Activated naive CD4-positive, alpha-beta T cell treated with Interleukin-2 at 50 U/mL for 16 hours (primary cell): Measurements from ENCODE around the gene ZNF148.
"Not testable (repeated sequence)": the region's sequence is repeated elsewhere in the genome, so short reads cannot be mapped to it uniquely, and the experiment has no call there.

Experiments used
- DNase-seq: peaks from one replicate; pipeline ENCODE4 v3.0.0-alpha.2; 2020

ZNF148 gene, protein sequence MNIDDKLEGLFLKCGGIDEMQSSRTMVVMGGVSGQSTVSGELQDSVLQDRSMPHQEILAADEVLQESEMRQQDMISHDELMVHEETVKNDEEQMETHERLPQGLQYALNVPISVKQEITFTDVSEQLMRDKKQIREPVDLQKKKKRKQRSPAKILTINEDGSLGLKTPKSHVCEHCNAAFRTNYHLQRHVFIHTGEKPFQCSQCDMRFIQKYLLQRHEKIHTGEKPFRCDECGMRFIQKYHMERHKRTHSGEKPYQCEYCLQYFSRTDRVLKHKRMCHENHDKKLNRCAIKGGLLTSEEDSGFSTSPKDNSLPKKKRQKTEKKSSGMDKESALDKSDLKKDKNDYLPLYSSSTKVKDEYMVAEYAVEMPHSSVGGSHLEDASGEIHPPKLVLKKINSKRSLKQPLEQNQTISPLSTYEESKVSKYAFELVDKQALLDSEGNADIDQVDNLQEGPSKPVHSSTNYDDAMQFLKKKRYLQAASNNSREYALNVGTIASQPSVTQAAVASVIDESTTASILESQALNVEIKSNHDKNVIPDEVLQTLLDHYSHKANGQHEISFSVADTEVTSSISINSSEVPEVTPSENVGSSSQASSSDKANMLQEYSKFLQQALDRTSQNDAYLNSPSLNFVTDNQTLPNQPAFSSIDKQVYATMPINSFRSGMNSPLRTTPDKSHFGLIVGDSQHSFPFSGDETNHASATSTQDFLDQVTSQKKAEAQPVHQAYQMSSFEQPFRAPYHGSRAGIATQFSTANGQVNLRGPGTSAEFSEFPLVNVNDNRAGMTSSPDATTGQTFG

DNA sequence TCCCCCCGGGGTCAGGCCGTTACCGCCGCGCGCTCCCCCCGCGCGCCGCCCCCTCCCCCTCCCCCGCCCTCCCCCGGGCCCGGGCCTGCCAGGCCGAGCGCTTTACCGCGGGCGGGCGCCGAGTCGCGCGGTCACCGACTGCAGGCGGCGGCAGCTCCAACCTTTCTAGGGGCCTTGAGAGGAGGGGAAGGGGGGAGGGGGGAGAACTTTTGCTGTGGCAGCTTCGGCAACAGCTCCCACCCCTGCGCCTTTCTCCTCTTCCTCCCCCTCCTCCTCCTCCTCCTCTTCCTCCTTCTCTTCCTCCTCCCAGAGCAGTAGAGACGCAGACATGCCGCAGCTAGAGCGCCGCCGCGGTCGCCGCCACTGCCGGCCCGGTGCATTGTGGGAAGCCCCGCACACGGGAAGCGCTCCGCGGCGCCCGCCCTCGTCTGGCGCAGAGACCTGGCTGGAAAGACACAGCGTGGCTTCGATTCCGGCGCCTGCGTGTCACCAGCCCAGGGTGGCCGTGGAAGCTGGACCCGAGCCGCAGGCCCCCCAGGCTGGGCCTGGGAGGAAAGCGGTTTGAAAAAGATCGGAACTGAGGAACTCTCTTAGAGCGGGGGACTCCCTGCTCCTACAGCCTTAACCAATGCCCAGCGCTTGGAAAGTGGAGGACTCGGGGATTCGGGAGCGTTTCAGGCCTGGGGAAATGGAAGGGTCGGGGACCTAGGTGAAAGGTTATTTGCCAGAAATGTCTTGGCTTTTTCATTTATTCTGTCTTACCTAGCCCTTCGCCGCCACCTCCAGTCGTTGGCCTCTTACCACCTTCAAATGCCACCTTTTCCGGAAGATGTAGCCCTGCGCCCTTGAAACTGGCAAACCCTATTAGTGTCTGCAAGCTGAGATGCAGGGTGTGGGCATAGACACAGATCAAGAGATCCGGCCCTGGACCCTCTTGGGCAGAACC lies at the start of gene ZNF148:
ZNF148 (minus strand) TSS at position 330 of the 946 bp plus-strand sequence. CDS start 61,685 bp downstream, outside the sequence.
- DNase-seq = peak; percentile 91

DNA sequence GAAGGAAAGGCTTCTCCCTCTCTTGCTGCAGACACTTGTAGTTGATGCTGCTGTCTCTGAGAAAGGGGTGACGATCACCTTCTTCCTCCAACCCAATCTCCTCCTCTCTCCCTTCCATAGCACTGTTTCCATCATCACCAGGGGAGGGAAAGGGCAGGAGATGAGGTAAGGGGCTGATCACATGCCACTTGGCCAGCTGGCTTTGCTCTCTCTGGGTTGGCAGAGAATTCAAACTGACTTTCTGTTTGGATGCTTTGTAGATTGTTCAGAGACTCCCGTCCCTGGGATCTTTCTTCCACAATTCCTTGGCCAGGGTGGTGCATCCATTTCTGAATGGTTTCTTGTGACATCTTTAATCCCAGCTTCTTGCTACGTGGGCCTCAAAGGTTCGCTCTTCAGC lies 43.2 kb upstream of the ZNF148 start:
- no peak for DNase-seq

DNA sequence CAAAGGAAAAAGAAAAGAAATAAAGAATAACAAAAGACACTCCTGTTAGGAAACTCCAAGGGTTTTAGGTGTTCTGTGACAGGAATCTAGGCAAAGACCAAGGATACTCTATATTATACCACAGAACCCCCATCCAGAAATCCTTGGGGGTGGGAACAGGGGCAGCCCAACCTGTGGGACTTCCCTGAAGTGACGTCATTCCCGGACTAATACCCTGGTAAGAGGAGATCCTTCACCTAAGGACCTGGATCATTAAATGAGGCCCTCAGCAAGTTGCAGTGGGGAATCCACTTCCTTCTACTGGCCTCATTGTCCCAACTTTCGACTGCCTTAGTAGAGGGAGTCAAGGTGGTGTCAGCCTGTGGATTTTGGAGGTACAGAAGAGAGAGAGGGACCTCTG lies 41.1 kb upstream of the ZNF148 start:
- DNase-seq = no peak

DNA sequence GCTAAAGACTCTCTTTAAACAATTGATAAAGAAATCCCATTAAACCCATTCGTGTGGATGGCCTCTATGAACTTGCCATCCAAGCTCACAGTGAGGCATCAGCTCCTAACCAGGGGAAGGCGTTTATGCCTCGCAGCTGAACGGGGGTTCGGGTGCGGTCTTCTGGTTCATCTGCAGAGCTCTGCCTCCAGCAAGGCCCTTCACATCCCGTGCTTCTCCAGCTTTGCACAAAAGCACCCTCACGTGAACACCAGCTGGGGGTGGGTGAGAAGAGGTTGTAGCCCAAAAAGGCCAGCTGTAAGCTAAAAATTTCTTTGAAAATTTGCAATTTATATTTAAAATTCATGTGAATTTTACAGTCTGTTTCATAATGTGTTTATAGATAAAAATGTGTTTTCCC lies 39.5 kb upstream of the ZNF148 start:
- no peak for DNase-seq

DNA sequence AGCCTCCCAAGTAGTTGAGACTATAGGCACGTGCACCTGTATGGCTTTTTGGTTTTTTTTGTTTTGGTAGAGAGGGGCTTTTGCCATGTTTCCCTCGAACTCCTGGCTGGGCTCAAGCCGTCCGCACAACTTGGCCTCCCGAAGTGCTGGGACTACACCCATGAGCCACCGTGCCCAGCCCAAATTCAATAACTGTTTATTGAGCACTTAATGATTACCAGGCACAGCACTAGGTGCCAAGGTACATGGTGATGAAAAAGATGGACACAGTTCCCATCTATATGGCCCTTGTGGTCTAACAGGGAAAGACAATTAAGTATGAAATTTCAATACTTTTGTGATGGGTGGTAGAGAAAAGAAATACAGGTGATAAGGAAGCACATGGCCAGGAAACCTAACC lies 35.8 kb upstream of the ZNF148 start:
- DNase-seq = no peak

DNA sequence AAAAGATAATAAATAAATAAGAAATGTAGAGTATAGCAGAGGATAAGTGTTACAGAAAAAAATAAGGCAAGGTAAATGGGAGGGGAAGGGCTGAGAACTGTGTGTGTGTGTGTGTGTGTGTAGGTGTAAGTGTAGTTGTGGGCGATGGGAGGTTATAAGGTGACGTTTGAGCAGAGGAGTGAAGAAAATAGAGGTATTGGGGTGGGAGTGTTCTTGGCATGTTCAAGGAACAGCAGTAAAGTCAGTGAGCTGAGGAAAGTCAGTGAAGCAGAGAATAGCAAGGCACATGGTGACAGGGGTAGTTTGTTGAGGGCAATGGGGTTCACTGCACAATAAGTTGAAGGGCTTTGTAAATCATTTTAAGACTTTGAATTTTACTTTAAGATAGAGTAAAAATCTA lies 30.9 kb upstream of the ZNF148 start:
- DNase-seq = no peak

DNA sequence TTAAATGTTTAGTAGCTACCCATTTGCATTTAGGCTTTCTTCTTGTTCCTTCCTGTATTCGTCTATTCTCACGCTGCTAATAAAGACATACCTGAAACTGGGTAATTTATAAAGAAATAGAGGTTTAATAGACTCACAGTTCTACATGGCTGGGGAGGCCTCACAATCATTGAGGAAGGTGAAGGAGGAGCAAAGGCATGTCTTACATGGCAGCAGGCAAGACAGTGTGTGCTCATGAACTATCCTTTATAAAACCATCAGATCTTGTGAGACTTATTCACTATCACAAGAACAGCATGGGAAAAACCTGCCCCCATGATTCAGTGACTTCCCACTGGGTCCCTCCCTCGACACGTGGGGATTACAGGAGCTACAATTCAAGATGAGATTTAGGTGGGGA lies 30.4 kb upstream of the ZNF148 start:
- not testable (repeated sequence) for DNase-seq

DNA sequence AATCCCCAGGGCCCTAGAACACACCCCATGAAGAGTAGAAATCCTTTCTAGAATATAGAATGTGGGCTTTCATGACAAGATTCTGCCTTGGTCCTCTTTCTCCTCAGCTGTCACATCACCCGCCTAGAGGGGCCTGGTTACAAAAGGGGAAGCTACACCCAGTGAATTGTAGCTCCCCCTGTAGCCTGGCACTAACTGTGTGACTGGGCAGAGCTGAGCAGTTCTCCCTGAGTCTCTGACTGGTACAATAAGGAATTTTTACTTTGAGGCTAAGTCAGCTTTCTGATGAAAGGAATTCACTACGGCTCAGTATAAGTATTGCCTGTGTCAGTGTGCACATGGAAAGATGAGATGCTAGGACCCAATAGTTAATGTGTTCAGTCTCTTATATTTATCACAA lies 28.7 kb upstream of the ZNF148 start:
- DNase-seq = no peak

DNA sequence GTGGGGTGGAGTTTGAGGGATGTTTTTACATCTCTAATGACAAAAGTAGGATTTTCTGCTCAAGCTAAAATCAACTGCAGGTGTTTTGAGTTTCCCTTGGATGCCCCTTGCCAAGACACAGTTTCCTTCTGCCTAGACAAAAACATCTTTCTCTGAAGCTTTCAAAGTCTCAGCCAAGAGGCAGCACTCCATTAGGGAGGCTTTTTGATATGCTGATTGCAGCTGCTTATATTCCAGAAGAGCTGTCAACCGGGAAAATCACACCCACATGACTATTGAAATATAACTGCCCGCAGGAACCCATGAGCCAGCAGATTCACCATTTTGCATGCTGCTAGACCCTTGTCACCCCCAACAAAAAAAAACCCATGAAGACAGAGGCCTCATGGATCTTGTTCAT lies 27.5 kb upstream of the ZNF148 start:
- no peak for DNase-seq

DNA sequence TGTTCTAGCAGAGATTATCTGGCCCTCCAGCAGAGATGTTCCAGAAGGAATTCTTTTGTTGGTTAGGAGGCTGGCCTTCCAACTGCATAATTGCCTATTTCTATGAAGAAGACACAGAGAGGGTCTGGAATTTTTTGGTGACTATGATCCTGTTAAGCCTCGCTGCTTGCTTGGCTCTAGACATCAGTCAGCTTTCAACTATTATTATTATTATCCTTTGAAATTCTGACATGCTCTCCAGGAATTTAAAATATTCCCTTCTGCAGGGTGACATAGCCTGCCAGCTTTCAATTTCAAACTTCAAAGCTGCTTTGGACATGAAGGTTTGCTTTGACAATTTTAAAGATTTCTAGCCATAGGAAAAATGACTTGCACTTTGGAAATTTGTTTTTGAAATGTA lies 26.3 kb upstream of the ZNF148 start:
- DNase-seq = no peak

DNA sequence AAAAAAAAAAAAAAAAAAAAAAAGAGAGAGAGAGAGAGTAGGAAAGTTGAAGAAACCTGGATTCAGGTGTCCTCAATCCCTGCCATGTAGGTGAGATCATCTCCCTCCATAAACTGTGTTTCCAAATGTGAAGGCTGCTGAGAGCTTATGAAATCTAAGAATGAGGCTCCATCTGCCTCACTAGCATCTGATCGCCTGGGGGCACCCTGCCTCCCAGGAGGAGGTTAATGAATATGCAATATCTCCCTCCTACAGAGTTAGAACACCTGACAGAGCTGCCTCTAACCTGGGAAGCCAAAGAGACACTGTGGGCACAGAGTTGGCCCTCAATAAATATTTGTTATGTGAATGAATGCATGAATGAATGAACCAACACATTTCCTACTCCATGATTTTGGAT lies 23.8 kb upstream of the ZNF148 start:
- no peak for DNase-seq

DNA sequence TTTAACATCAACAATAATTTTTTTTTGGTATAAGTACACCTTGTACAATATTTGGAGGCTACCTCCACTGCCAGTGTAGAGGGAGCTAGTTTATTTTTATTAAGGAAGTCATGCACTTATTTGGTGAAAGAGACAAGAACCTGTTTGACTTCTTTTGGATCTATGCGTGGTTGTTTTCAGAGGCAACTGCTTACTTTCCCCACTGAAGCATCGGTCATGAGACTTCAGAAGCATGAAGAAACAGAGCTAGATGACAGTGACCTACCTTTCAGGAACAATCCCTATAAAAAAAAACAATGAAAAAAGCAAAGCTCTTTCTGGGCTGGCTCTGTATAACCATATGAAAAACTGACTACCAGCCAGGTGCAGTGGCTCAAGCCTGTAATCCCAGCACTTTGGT lies 20.0 kb upstream of the ZNF148 start:
- no peak for DNase-seq

DNA sequence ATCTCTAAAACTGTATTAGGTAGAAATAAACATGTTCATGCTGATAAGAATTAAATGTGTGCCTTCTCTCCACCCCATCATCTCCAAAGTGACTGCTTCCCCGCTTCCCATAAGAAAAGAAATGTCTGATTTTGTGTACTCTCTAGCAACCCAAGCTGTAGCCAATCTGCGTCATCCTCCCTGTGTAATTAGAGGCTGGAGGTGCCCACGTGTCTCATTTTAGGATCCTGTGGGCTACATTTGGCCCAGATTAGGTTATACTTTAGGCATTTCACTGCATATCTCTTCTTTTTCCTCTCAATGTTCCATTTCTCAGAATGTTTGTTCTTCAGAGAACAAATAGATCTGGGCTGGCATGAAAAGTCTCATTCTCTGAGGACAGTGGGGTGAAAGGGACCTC lies 19.3 kb upstream of the ZNF148 start:
- DNase-seq = no peak

DNA sequence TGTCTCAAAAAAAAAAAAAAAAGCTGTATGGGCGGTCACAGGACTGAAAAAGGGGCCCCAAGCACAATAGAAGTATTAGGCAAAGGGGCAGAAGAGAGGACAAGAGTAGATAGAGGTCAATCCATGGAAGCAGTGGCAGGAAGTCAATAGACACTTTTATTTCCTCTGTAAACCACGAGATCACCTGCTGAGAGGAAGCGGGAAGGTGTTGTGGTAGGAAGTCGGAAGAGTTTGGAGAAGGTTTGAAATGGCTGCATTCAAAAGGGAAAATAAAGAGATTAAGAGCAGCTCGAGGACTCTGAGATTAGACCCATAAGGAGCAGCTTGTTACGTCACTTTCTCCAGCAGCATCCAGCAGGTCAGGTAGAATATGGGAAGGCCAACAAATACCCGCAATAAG lies 14.2 kb upstream of the ZNF148 start:
- no peak for DNase-seq

DNA sequence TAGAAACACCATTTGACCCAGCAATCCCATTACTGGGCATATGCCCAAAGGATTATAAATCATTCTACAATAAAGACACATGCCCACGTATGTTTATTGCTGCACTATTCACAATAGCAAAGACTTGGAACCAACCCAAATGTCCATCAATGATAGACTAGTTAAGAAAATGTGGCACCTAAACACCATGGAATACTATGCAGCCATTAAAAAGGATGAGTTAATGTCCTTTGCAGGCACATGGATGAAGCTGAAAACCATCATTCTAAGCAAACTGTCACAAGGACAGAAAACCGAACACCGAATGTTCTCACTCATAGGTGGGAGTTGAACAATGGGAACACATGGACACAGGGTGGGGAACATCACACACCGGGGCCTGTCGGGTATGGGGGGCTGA lies 13.2 kb upstream of the ZNF148 start:
- not testable (repeated sequence) for DNase-seq

DNA sequence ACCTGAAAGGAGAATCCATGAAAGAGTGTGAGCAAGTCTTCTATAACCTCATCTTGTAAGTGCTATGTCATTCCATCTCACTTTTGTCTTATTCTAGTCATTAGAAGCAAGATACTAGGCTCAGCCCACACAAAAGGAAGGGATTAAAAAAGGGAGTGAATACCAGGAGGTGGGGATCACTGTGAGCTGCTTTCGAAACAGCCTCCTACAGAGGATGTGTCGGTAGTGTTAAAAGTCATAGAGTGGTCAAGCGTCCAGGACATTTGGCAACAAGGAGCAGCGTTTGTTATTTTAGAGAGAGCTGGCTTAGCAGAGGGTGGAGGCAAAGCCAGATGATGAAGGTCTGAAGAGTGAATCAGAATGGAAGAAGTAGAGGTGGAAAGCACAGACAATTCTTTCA lies 11.7 kb upstream of the ZNF148 start:
- no peak for DNase-seq

DNA sequence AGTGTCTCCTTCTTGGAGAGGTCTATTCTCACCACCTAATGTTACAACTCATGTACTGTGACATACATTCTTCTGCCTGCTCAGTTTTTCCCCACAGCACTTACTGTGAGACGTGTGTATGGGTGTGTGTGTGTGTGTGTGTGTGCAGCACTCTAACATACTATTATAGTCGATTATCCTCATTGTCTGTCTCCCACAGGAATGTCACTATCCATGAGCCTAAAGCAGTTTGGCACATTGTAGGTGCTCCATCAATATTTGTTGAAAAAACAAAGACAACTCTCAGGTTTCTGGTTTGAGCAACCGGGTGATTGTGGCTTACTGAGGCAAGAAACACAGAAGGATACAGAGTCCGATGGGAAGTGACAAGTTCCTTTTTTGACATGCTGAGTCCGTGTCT lies 8.6 kb upstream of the ZNF148 start:
- no peak for DNase-seq

DNA sequence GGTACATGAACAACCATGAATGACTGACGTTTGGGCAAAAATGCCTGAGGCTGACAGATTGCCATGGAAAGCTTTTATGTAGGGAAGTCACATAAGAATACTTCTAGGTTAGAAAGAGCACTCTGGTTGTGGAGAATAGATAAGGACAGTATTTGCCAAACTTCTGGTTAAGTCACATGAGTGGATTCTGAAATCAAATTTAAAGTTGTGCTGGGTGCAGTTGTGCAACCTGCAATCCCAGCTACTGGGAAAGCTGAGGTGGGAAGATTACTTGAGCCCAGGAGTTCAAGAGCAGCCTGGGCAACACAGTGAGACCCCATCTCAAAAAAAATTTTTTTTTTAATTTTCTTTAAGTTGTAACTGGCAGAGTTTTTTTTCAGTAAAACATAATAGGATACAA lies 7.2 kb upstream of the ZNF148 start:
- DNase-seq = no peak

DNA sequence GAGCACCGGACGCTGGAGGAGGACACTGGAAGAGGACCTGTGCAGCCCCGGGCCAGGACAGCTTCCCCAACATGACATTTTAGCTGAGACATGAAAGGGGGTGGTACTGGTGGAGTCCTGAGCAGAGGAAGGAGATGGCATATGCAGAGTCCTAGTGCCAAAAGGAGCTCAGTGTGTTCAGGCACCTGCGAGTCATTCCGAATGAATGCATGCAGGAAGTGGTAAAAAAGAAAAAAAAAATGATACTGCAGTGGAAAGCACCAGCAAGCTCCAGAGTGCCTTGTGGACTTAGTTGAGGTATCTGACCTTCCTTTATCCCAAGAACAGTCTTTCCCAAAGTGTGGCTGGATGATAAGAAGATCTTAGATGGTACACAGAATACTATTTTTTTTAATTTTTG lies 6.6 kb upstream of the ZNF148 start:
- no peak for DNase-seq

DNA sequence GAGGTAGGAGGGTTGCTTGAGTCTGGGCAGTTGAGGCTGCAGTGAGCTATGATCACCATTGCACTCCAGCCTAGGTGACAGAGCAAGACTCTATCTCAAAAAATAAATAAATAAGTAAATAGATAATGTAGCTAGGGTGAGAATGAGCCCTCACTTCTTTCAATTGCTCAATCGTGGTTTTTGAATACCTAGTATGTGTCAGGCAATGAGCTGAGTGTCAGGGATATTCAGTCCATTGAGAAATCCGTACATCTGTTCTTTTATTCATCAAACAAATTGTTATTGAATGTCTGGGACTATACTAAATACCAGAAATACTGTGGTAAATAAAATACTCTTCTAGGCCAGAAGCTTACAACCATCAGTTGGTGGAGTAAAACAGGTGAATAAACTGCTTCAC lies 6.2 kb upstream of the ZNF148 start:
- no peak for DNase-seq

DNA sequence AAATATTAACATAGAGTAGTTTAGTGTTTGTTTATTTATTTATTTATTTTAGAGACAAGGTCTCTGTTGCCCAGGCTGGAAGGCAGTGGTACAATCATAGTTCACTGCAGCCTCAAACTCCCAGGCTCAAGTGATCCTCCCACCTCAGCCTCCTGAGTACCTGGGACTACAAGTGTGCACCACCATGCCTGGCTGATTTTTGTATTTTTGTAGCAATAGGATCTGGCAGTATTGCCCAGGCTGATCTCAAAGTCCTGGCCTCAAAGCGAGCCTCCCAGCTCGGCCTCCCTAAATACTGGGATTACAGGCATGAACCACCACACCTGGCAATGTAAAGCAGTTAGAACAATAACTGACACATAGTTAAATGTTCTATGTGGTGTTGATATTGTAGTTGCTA lies 4.4 kb upstream of the ZNF148 start:
- DNase-seq = no peak

DNA sequence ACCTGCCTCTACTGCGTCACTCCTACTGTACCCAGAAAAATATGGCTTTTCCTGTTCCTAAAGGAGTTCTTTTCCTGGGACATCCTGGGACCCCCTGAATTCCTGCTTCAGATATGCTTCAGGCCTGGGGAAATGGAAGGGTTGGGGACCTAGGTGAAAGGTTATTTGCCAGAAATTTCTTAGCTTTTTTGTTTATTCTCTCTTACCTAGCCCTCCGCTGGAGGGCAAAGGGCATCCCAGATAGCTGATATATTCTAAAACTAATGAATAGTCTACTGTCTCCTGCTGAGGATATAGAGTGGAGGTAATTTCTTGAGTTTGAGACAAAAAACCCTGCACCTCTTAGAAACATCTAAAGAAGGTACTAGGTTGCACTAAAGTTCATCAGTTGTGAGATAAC lies 3.6 kb upstream of the ZNF148 start:
- no peak for DNase-seq

DNA sequence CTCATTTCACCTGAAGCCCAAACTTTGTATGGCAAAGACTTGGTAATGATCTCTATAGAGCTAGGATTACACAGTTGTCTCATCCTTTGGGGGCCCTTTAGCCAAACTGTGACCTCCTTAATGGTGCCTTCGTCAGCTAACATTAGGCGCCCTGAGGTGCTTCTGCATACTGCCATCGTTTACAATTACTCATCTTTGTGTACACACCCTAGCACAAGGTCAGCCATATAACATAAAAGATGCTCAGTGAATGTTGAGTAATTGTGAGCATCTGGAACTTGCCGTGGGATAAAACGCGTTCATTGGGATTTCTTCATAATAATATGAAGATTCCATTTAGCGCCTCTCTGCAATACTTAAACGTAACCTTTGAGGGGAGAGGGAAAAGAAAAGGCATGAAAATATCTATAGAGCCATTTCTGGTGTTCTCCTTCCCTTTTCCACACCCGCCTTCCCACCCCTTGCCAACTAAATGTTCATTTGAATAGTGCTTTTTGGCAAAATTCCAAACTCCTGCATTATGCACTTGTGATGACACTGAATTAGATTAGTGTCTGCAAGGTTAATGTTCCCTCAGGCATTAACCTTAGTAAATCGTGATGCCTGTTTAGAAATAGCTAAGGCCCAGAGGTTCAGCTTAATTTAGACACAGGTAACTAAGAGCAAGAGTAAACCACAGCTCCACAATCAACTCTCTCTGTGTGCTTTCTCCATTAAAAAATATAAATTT lies 990 bp upstream of the ZNF148 start:
- no peak for DNase-seq
